AG09309 (cell line): ENCODE results near the gene LRP1B.
A peak's percentile ranks its signal among the peaks of the same experiment; 100 is the strongest.

Source experiments
- DNase-seq: peaks from one replicate; pipeline ENCODE4 v3.0.0-alpha.2; 2010; ENCODE audit warnings: low read depth
- H3K4me3 ChIP-seq: 2 replicates; pipeline ENCODE4 v1.5.1; 2011; ENCODE audit warnings: mild to moderate bottlenecking, low read depth, low read length, moderate library complexity; ENCODE audit not compliant: control insufficient read depth
- CTCF ChIP-seq: IDR thresholded peaks from 2 replicates; pipeline ENCODE4 v1.5.1; 2011; ENCODE audit warnings: mild to moderate bottlenecking, low read depth, low read length, inconsistent platforms; ENCODE audit not compliant: insufficient read depth, control insufficient read depth; ENCODE audit errors: missing control alignments

The LRP1B gene

DNA sequence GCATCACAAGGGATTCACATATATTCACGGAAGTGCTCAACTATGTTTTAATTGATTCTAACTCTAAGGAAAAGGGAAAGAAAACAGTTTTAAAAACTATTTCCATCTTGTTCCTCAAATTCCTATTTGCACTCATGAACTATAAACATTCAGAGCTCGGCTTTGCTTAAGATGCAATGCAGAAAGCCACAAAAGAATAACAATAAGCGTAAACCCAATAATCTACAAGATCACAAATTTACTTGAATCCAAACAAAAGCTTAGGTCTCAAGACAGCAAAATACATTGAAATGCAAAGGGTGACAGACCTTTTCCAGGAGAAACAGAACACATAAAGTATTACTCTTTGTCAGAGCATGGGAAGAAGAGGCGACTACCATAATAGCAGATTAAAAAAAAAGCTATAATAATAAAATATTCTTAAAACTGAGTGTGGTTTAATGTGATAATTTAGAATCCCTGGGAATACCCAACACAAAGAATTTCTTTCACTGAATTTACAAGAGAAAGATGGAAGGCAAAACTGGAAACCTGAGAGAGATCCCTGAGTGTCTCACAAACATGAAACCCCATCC lies 1094.9 kb downstream of the LRP1B start:
- H3K4me3 ChIP-seq, result no peak overlapping the region
- DNase-seq, result no peak
- no peak for TF ChIP-seq CTCF

GRCh38 chr2:141029428-141030078 lies 1101.3 kb downstream of the LRP1B start:
- no peak for DNase-seq
- no peak for TF ChIP-seq CTCF
- H3K4me3 ChIP-seq, result no peak overlapping the region

DNA sequence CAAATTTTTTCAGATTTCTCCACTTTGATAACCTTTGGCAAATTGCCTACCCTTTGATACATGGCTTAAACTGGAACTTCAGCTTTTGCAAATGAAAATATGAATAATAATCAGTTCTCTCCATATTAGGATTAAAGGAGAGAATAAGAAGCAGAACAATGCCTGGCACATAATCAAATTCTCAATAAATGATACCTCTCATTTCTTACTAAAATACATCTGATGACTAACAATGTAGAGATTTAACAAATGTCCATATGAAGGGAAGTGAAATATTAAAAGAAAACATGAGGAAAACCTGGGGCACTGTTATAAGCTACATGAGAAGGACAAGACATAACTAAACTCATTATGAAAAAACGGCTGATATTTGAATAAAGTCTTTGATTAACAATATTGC lies 1103.6 kb downstream of the LRP1B start:
- H3K4me3 ChIP-seq, result no peak overlapping the region
- no peak for DNase-seq
- TF ChIP-seq CTCF, result no peak

GRCh38 chr2:141021611-141022010 lies 1109.2 kb downstream of the LRP1B start:
- H3K4me3 ChIP-seq, result no peak overlapping the region
- no peak for TF ChIP-seq CTCF
- DNase-seq, result no peak

DNA sequence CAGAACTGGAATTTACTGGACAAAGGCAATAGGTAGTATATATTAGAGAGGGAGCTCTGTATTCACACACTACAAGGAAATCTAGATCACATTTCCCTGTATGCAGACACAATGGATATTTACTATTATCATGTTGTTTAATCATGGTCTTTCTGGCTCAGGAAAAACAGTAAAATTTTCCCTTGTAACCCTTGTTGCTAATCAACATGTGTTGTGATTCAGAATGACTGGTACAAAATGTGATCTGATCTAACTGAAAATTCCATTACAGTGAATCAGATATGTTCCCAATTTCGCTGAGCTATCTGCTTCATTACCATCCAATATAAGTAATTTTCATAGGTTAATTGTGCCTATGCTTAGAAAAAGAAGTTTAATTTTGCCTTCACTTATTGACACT lies 1109.7 kb downstream of the LRP1B start:
- TF ChIP-seq CTCF, result no peak
- peak; percentile 40 for DNase-seq
- no peak overlapping the region for H3K4me3 ChIP-seq

- no peak overlapping the region for H3K4me3 ChIP-seq
- no peak for DNase-seq
- no peak for TF ChIP-seq CTCF
Measured at GRCh38 chr2:141020346-141020745, 1110.5 kb downstream of the LRP1B start.

- TF ChIP-seq CTCF, result no peak
- H3K4me3 ChIP-seq, result no peak overlapping the region
- no peak for DNase-seq
Measured at GRCh38 chr2:141015341-141016047, 1115.3 kb downstream of the LRP1B start.
